SJSA1 (cell line): ENCODE results near the gene LIPA. TPM values are rescaled to one million over a fixed set of nuclear protein-coding genes. Genes with fewer than 3 reads are reported as not detected.
"Not testable (repeated sequence)": the region's sequence is repeated elsewhere in the genome, so short reads cannot be mapped to it uniquely, and the experiment has no call there.

ENCODE experiments used
- DNase-seq, 2 experiments: peaks; one replicate each; pipeline ENCODE4 v3.0.0-alpha.2; 2015 to 2020; ENCODE audit warnings: low spot score in 2 of 2, low read depth in 1 of 2
- H3K27ac ChIP-seq: fragments of 250-450 bp; sonication (Bioruptor Pico); 2 replicates; pipeline ENCODE4 v1.5.1; 2020; ENCODE audit warnings: mild to moderate bottlenecking, moderate library complexity
- H3K27me3 ChIP-seq: fragments of 250-450 bp; sonication (Bioruptor Pico); replicated peaks from 2 replicates; pipeline ENCODE4 v1.5.1; 2020; ENCODE audit warnings: mild to moderate bottlenecking, moderate library complexity
- H3K36me3 ChIP-seq: fragments of 250-450 bp; sonication (Bioruptor Pico); 2 replicates; pipeline ENCODE4 v1.5.1; 2020; ENCODE audit warnings: mild to moderate bottlenecking
- H3K4me1 ChIP-seq: fragments of 250-450 bp; sonication (Bioruptor Pico); replicated peaks from 2 replicates; pipeline ENCODE4 v1.6.1; 2021; ENCODE audit warnings: mild to moderate bottlenecking
- H3K4me3 ChIP-seq: fragments of 250-450 bp; sonication (Bioruptor Pico); 2 replicates; pipeline ENCODE4 v1.5.1; 2020; ENCODE audit warnings: mild to moderate bottlenecking
- H3K9me3 ChIP-seq: fragments of 250-450 bp; sonication (Bioruptor Pico); replicated peaks from 2 replicates; pipeline ENCODE4 v1.5.1; 2020; ENCODE audit warnings: mild to moderate bottlenecking
- total RNA-seq: library from RNA; depleted of rRNA; stranded (reverse); fragments of >200 nt; shearing (Covaris generic); gene quantifications from 2 replicates; pipeline ENCODE4 v1.2.3, GENCODE V29; 2014; rRNA removed

Gene LIPA
- total RNA-seq, 1 experiment from 2014 or later, result 55.8 TPM

DNA sequence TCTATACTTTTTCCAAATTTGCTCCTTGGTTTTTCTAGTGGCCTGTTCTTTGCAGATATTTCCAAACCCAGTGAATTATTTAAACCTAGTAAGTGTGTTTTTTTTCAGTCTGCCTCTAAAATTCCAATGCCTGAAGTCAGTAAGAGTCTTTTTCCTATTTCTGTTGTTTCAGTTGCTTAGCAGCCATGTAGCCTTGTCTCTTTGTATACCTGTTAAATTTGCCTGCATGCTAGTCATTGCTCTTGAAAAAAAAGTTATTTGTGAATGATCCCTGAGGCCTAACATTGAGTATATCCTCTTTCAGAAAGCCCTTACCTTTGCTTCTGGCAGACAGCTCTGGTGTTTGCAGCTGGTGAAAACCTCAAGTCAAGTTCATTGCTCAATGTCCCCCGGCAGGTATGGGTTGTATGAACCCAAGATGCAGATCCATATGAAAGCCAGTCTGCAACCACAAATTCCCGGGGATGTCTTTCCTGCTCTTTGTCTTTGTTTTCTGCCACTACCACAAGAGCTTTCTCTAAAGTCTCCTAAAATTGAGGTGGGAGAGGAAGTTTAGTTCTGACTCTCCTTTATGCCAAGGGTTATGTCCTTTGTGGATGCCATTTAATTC lies 80.2 kb downstream of the LIPA start:
- no peak for DNase-seq
- no peak overlapping the region for H3K27ac ChIP-seq
- H3K36me3 ChIP-seq, result no peaks in the 10 kb centered on the region
- peaks cover 4% of the 10 kb centered on the region; the same call in 1 of the 2 replicates for H3K4me1 ChIP-seq
- H3K27me3 ChIP-seq, result no peaks in the 10 kb centered on the region
- H3K9me3 ChIP-seq, result no peaks in the 10 kb centered on the region
- H3K4me3 ChIP-seq, result no peak overlapping the region

- H3K27me3 ChIP-seq, H3K4me3 ChIP-seq, H3K27ac ChIP-seq, H3K9me3 ChIP-seq, DNase-seq, H3K4me1 ChIP-seq, H3K36me3 ChIP-seq: not testable (repeated sequence)
Measured at GRCh38 chr10:89168354-89168900, 83.1 kb downstream of the LIPA start.

- no peak for DNase-seq
- peaks cover 4% of the 10 kb centered on the region; the same call in 1 of the 2 replicates for H3K4me1 ChIP-seq
- H3K27me3 ChIP-seq, result no peaks in the 10 kb centered on the region
- H3K36me3 ChIP-seq, result no peaks in the 10 kb centered on the region
- no peak overlapping the region for H3K4me3 ChIP-seq
- H3K27ac ChIP-seq, result no peak overlapping the region
- H3K9me3 ChIP-seq, result no peaks in the 10 kb centered on the region
Measured at GRCh38 chr10:89167915-89168314, 83.7 kb downstream of the LIPA start.

GRCh38 chr10:89165923-89166322 lies 85.7 kb downstream of the LIPA start:
- Histone ChIP-seq H3K4me3 (no peak overlapping the region), H3K27ac (no peak overlapping the region), H3K9me3 (no peaks in the 10 kb centered on the region), H3K4me1 (no peaks in the 10 kb centered on the region), H3K36me3 (no peaks in the 10 kb centered on the region), H3K27me3 (no peaks in the 10 kb centered on the region)
- no peak for DNase-seq

DNA sequence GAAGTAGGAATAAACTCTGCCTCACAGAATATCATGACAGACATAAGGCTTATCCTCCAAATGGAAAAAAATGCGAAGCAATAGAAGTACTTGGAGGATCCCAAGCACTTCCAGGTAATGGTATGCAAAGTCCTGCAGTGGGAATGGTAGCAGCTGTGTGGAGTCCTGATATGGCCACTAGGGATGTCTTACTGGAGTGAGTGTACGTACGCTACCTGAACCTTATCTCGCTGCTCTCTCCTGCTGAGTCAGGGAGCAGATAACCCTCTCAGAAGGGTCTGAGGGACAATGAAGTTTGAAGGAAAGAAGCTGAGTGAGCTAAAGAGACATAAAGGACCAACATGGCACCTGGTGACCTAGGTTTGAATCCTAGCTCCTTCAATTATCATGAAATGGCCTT lies 86.7 kb downstream of the LIPA start:
- Histone ChIP-seq H3K4me1 (no peaks in the 10 kb centered on the region), H3K27me3 (no peaks in the 10 kb centered on the region), H3K36me3 (no peaks in the 10 kb centered on the region), H3K9me3 (no peaks in the 10 kb centered on the region), H3K4me3 (no peak overlapping the region), H3K27ac (no peak overlapping the region)
- DNase-seq, result no peak

DNA sequence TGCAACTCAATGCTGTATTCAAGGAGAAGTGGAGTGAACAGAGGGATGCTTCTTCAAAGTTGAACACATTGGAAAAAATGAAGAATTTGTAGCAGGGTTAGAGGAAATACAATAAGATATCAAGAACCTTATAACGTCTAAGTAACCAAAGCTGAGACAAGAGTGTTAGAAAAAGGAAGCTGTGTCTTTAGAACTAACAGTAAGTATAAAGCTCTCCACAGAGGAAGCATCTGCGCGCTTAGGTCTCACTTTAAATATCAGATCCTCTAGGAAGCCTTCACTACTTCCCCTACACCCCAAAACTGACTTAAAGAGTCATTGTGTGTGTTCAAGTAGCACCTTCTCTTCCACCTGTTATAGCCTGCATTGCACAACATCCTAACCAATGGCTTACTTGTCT lies 87.5 kb downstream of the LIPA start:
- no peak for DNase-seq
- H3K36me3 ChIP-seq, result no peaks in the 10 kb centered on the region
- H3K9me3 ChIP-seq, result no peaks in the 10 kb centered on the region
- no peaks in the 10 kb centered on the region for H3K27me3 ChIP-seq
- H3K4me1 ChIP-seq, result no peaks in the 10 kb centered on the region
- H3K4me3 ChIP-seq, result no peak overlapping the region
- no peak overlapping the region for H3K27ac ChIP-seq

Other genes with a start within 250 kb of the LIPA start
- 0.55 TPM in 1 of 2 replicates, not detected in the other for gene CH25H, start 44.5 kb downstream of the LIPA start, total RNA-seq
- gene IFIT2, start 50.3 kb upstream of the LIPA start, total RNA-seq, result 0.44 and 2.2 TPM in 2 replicates
- 9.0 and 12.9 TPM in 2 replicates for gene IFIT3, start 76.2 kb upstream of the LIPA start, total RNA-seq
- gene IFIT1B, start 126.3 kb upstream of the LIPA start, total RNA-seq, result not detected in 2 replicates
- gene IFIT1, start 140.8 kb upstream of the LIPA start, total RNA-seq, result 1.8 and 5.2 TPM in 2 replicates
- gene IFIT5, start 162.8 kb upstream of the LIPA start, total RNA-seq, result 32.5 and 39.3 TPM in 2 replicates